Stimulated activated naive CD8-positive, alpha-beta T cell treated with anti-CD3 and anti-CD28 coated beads, Interleukin-15, amount 100 ng/mL, for 72 hours (primary cell): ENCODE results near the gene CSE1L.
A peak's percentile ranks its signal among the peaks of the same experiment; 100 is the strongest.

ENCODE experiments used
- ATAC-seq: fragments of 150-1000 bp; cut with Tn5 transposase; 2 replicates; pipeline ENCODE4 v1.10.0; 2021; ENCODE audit warnings: mild to moderate bottlenecking, moderate library complexity
- DNase-seq, 2 donors: peaks; one replicate each; pipeline ENCODE4 v3.0.0; 2021 to 2022
- H3K27ac Mint-ChIP-seq, 2 donors: one replicate each; pipeline ENCODE4 v1.8.0; 2022; ENCODE audit warnings: mild to moderate bottlenecking in 2 of 2, mixed read lengths in 2 of 2, moderate library complexity in 2 of 2
- H3K27me3 Mint-ChIP-seq: one replicate; pipeline ENCODE4 v1.8.0; 2022; ENCODE audit warnings: mixed read lengths
- H3K4me1 Mint-ChIP-seq: one replicate; pipeline ENCODE4 v1.8.0; 2022; ENCODE audit warnings: mild to moderate bottlenecking, mixed read lengths
- H3K4me3 Mint-ChIP-seq, 2 donors: one replicate each; pipeline ENCODE4 v1.8.0; 2022; ENCODE audit warnings: mild to moderate bottlenecking in 2 of 2, mixed read lengths in 2 of 2, moderate library complexity in 1 of 2
- H3K9me3 Mint-ChIP-seq, 2 donors: one replicate each; pipeline ENCODE4 v1.8.0; 2022; ENCODE audit warnings: mixed read lengths in 2 of 2

Gene CSE1L

GRCh38 chr20:49136817-49137571, 90.9 kb downstream of the CSE1L start:
- no peak overlapping the region for H3K4me3 Mint-ChIP-seq
- ATAC-seq (no peak), DNase-seq (no peak)
- H3K4me1 Mint-ChIP-seq = peaks cover 4% of the 10 kb centered on the region
- no peaks in the 10 kb centered on the region for H3K9me3 Mint-ChIP-seq
- peak overlapping the region in 1 of 2 donors; percentile 63 for H3K27ac Mint-ChIP-seq
- H3K27me3 Mint-ChIP-seq = no peaks in the 10 kb centered on the region

GRCh38 chr20:49138431-49138830, 92.3 kb downstream of the CSE1L start:
- Mint-ChIP-seq H3K4me3 (no peak overlapping the region), H3K27me3 (no peaks in the 10 kb centered on the region), H3K4me1 (peaks cover 4% of the 10 kb centered on the region), H3K27ac (no peak overlapping the region), H3K9me3 (no peaks in the 10 kb centered on the region)
- ATAC-seq (no peak), DNase-seq (no peak)

- Mint-ChIP-seq H3K27ac (peak overlapping the region in 1 of 2 donors; percentile 11), H3K9me3 (no peaks in the 10 kb centered on the region), H3K4me3 (no peak overlapping the region), H3K27me3 (no peaks in the 10 kb centered on the region), H3K4me1 (peaks cover 4% of the 10 kb centered on the region)
- ATAC-seq (no peak), DNase-seq (no peak)
Measured at GRCh38 chr20:49140411-49140810, 94.3 kb downstream of the CSE1L start.

- H3K4me3 Mint-ChIP-seq = no peak overlapping the region
- no peaks in the 10 kb centered on the region for H3K27me3 Mint-ChIP-seq
- H3K4me1 Mint-ChIP-seq = peaks cover 4% of the 10 kb centered on the region
- DNase-seq = no peak
- no peak overlapping the region for H3K27ac Mint-ChIP-seq
- ATAC-seq = no peak
- H3K9me3 Mint-ChIP-seq = no peaks in the 10 kb centered on the region
Measured at GRCh38 chr20:49140834-49141233, 94.7 kb downstream of the CSE1L start.
